ENCODE measurements around the gene TAAR9. TPM values are rescaled to one million over a fixed set of nuclear protein-coding genes. Genes with fewer than 3 reads are reported as not detected.
A peak's percentile ranks its signal among the peaks of the same experiment; 100 is the strongest.
"Not testable (repeated sequence)": the region's sequence is repeated elsewhere in the genome, so short reads cannot be mapped to it uniquely, and the experiment has no call there.

TAAR9 gene
- total RNA-seq, 1 donor from 2014 or later: not detected

DNA sequence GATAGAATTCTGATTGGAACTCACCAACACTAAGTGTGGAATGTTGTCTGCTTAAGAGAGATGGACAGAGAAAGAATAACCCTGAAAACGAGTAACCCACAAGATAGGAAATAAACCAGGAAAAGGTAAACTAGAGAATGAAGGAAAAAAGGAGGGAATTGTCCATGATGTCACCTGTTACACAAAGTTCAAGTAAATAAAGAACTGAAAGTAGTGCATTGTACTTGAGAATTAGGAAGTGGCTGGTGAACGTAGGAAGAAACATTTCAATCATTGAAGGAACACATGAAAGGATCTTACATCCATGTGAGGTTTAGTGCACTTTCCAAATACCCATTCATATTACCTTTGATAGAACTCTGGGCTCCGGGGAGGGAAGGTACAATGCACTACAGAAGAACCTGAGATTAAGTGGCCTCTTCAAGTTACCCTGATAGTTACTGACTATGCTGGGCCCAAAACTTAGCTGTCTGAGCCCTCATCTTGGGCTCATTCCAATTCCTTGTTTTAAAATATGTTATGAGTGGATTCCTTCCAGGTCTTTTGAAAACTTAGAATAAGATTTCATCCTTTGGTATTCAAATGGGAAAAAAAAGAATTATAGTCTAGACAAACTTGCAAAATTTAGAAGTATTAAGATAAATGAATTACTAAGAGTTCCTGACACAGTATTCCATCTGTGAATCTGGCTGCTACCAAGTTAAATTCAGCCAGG is 24.1 kb upstream of the TAAR9 start:
- H3K27me3 ChIP-seq (ENCODE audit: control insufficient read depth in 3 of 3, insufficient read depth in 3 of 3, low read length in 3 of 3): no peaks in the 10 kb centered on the region
- H3K9me3 ChIP-seq (ENCODE audit: control insufficient read depth in 3 of 3, low read length in 3 of 3): no peaks in the 10 kb centered on the region
- H3K4me3 ChIP-seq (ENCODE audit: low read length in 3 of 3): no peak overlapping the region
- H3K36me3 ChIP-seq (ENCODE audit: control insufficient read depth in 3 of 3, insufficient read depth in 3 of 3, low read length in 3 of 3): no peaks in the 10 kb centered on the region
- peaks cover 4 to 20% (median 4%) of the 10 kb centered on the region in 3 donors for H3K4me1 ChIP-seq (ENCODE audit: control insufficient read depth in 3 of 3, insufficient read depth in 3 of 3, low read length in 3 of 3)
- H3K27ac ChIP-seq (ENCODE audit: low read depth, low read length): peak overlapping the region; percentile 9
- H3K9ac ChIP-seq (ENCODE audit: low read depth in 1 of 3, low read length in 3 of 3): peak overlapping the region in 1 of 3 donors; percentile 92

DNA sequence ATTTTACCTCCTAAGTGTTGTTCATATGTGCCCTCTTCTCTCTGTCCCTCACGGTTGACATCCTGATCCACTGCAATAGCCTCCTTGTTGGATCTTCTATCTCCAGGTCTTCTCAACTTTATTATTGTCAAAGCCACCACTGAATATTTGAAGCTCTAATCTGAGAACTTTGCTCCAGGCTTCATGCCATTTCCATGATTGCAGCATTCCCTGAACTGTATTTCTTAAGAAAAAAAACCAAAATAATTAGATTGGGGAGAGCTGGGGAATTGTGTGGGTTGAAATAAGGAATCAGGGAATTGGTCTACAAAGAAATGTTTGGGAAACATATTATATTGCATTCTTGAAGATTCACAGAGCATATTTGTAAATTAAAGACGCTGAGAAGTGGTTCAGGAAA is 22.7 kb upstream of the TAAR9 start:
- Histone ChIP-seq H3K9ac (ENCODE audit: low read depth in 1 of 3, low read length in 3 of 3) (no peak overlapping the region), H3K4me1 (ENCODE audit: control insufficient read depth in 3 of 3, insufficient read depth in 3 of 3, low read length in 3 of 3) (peaks cover 4 to 20% (median 4%) of the 10 kb centered on the region in 3 donors), H3K27ac (ENCODE audit: low read depth, low read length) (peak overlapping the region; percentile 20), H3K27me3 (ENCODE audit: control insufficient read depth in 3 of 3, insufficient read depth in 3 of 3, low read length in 3 of 3) (no peaks in the 10 kb centered on the region), H3K4me3 (ENCODE audit: low read length in 3 of 3) (no peak overlapping the region), H3K9me3 (ENCODE audit: control insufficient read depth in 3 of 3, low read length in 3 of 3) (no peaks in the 10 kb centered on the region), H3K36me3 (ENCODE audit: control insufficient read depth in 3 of 3, insufficient read depth in 3 of 3, low read length in 3 of 3) (no peaks in the 10 kb centered on the region)

DNA sequence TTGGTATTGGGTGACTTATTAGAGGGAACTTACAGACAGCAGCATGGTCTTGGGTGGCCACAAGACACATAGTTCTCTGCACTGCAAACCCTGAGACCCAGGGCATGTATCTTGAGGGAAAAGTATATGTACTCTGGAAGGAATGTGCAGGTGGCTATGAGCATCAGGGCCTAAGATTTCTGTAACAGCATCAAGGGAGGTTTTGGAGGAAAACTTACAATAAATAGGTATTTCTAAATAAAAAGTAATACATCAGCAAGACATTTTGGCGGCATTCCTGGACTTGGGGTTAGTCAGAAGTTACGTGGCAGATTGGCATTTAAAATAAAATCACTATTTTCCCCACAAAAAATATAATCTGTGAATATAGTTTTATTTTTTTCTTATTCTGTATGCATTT is 17.1 kb upstream of the TAAR9 start:
- H3K36me3 ChIP-seq (ENCODE audit: control insufficient read depth in 3 of 3, insufficient read depth in 3 of 3, low read length in 3 of 3): no peaks in the 10 kb centered on the region
- H3K9me3 ChIP-seq (ENCODE audit: control insufficient read depth in 3 of 3, low read length in 3 of 3): no peaks in the 10 kb centered on the region
- no peak overlapping the region for H3K9ac ChIP-seq (ENCODE audit: low read depth in 1 of 3, low read length in 3 of 3)
- H3K27ac ChIP-seq (ENCODE audit: low read depth, low read length): no peak overlapping the region
- no peak overlapping the region for H3K4me3 ChIP-seq (ENCODE audit: low read length in 3 of 3)
- H3K27me3 ChIP-seq (ENCODE audit: control insufficient read depth in 3 of 3, insufficient read depth in 3 of 3, low read length in 3 of 3): no peaks in the 10 kb centered on the region
- no peaks in the 10 kb centered on the region for H3K4me1 ChIP-seq (ENCODE audit: control insufficient read depth in 3 of 3, insufficient read depth in 3 of 3, low read length in 3 of 3)

DNA sequence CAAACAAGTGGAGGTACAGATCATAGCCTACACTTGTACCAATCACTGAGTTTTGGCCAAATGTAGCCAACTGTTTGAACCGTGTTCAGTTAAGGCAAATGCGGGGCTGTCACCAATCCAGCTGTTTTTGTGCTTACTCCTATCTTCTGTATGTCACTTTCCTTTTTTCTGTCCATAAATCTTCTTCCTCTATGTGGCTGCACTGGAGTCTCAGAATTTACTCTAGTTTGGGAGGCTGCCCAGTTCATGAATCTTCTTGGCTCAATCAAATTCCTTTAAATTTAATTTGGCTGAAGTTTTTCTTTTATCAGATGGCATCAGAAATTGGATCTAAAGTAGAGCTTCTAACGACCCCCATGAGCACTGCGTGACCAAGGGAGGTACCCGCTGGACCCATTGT is 13.4 kb upstream of the TAAR9 start:
- Histone ChIP-seq H3K36me3 (ENCODE audit: control insufficient read depth in 3 of 3, insufficient read depth in 3 of 3, low read length in 3 of 3) (no peaks in the 10 kb centered on the region), H3K4me3 (ENCODE audit: low read length in 3 of 3) (no peak overlapping the region), H3K27me3 (ENCODE audit: control insufficient read depth in 3 of 3, insufficient read depth in 3 of 3, low read length in 3 of 3) (no peaks in the 10 kb centered on the region), H3K27ac (ENCODE audit: low read depth, low read length) (no peak overlapping the region), H3K9ac (ENCODE audit: low read depth in 1 of 3, low read length in 3 of 3) (no peak overlapping the region), H3K9me3 (ENCODE audit: control insufficient read depth in 3 of 3, low read length in 3 of 3) (no peaks in the 10 kb centered on the region), H3K4me1 (ENCODE audit: control insufficient read depth in 3 of 3, insufficient read depth in 3 of 3, low read length in 3 of 3) (no peaks in the 10 kb centered on the region)

DNA sequence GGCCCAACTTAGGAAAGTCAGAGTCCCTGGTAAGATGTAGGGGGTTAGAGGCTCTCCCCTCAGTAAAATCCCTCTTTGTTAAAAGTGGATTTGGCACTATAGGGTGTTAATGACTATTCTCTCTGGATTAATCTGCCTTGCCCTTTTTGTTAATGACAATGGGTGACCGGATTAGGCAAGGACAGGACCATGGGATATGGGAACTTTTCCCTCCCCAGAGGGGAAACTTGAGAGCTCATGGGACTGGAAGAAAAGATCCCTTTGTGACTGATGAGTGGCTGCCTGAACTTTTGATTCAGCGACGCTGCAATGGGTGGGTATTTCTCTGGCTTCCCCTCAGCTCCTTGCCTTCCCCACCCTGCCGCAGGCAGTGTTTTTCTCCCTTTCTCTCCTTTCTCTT is 12.2 kb upstream of the TAAR9 start:
- Histone ChIP-seq H3K27ac (ENCODE audit: low read depth, low read length) (no peak overlapping the region), H3K36me3 (ENCODE audit: control insufficient read depth in 3 of 3, insufficient read depth in 3 of 3, low read length in 3 of 3) (no peaks in the 10 kb centered on the region), H3K9me3 (ENCODE audit: control insufficient read depth in 3 of 3, low read length in 3 of 3) (no peaks in the 10 kb centered on the region), H3K4me3 (ENCODE audit: low read length in 3 of 3) (no peak overlapping the region), H3K9ac (ENCODE audit: low read depth in 1 of 3, low read length in 3 of 3) (no peak overlapping the region), H3K4me1 (ENCODE audit: control insufficient read depth in 3 of 3, insufficient read depth in 3 of 3, low read length in 3 of 3) (no peaks in the 10 kb centered on the region), H3K27me3 (ENCODE audit: control insufficient read depth in 3 of 3, insufficient read depth in 3 of 3, low read length in 3 of 3) (no peaks in the 10 kb centered on the region)

DNA sequence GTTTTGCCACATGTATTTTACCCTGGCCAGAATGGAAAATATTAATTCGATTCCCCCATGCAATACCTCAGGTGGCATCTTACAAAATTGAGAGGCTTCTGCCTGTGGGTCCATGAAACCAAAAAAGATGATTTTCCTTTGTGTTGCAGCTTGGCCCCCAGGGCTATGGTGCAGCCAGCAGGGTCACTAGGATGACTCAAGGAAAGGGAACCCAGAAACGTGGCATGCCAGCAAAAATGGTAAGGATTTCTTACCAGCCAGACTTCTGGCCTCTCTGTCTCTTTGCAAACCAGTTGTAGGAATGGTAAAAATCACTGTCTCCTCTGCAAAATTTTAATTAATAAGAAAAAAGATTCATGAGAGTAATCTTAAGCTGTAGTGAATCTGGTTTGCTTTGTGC is 11.6 kb upstream of the TAAR9 start:
- no peak overlapping the region for H3K4me3 ChIP-seq (ENCODE audit: low read length in 3 of 3)

DNA sequence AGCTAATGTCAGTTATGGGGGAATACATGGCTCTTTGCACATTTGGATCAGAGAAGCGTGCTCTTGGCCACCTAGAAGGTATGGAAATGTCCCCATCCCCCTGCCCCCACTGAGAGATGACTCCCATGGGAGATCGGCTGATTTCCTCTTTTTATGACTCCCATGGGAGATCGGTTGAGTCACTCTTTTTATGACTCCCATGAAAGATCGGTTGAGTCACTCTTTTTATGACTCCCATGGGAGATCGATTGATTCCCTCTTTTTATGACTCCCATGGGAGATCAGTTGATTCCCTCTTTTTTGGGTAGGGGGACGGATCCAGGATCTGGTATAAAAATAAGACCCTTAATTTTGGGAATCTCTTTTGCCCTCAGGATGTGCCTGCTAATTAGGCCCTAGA is 10.3 kb upstream of the TAAR9 start:
- no peaks in the 10 kb centered on the region for H3K9me3 ChIP-seq (ENCODE audit: control insufficient read depth in 3 of 3, low read length in 3 of 3)

More for the DNA sequence above, 11.6 kb upstream of the TAAR9 start:
- no peak overlapping the region for H3K27ac ChIP-seq (ENCODE audit: low read depth, low read length)
- no peaks in the 10 kb centered on the region for H3K4me1 ChIP-seq (ENCODE audit: control insufficient read depth in 3 of 3, insufficient read depth in 3 of 3, low read length in 3 of 3)
- H3K36me3 ChIP-seq (ENCODE audit: control insufficient read depth in 3 of 3, insufficient read depth in 3 of 3, low read length in 3 of 3): no peaks in the 10 kb centered on the region
- H3K9me3 ChIP-seq (ENCODE audit: control insufficient read depth in 3 of 3, low read length in 3 of 3): no peaks in the 10 kb centered on the region
- H3K27me3 ChIP-seq (ENCODE audit: control insufficient read depth in 3 of 3, insufficient read depth in 3 of 3, low read length in 3 of 3): no peaks in the 10 kb centered on the region
- no peak overlapping the region for H3K9ac ChIP-seq (ENCODE audit: low read depth in 1 of 3, low read length in 3 of 3)

DNA sequence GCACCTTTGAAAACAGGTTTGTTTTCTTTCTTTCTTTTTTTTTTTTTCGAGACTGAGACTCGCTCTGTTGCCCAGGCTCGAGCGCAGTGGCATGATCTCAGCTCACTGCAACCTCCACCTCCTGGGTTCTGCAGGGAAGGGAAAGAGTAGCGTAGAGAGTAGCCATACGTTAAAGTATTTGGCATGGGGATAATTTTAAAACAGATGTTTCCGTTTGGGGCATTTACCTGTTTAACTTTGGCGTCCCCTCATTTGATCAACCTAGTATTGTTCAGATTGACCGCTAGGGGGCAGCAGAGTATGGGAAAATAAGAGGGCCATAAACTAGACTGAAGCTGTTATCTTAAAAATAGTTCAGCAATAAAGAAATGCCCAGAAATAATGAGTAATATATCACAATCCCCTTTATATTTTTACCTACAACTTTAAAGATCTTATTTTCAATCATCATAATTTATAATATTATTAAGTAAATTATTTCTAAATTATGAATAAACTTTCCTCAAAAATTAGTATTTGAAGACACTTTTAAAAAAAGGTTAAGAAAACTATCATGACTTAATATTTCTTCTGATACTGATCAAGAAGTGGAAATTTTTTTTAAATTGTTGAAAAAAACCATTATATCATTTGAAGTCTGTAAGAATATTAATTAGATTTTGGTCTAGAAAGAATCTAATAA is 7.6 kb upstream of the TAAR9 start:
- H3K27me3 ChIP-seq (ENCODE audit: control insufficient read depth in 3 of 3, insufficient read depth in 3 of 3, low read length in 3 of 3): no peaks in the 10 kb centered on the region
- H3K27ac ChIP-seq (ENCODE audit: low read depth, low read length): no peak overlapping the region
- peak overlapping the region in 2 of 3 donors; percentile 32 to 35 for H3K4me3 ChIP-seq (ENCODE audit: low read length in 3 of 3)
- no peaks in the 10 kb centered on the region for H3K9me3 ChIP-seq (ENCODE audit: control insufficient read depth in 3 of 3, low read length in 3 of 3)
- no peaks in the 10 kb centered on the region for H3K36me3 ChIP-seq (ENCODE audit: control insufficient read depth in 3 of 3, insufficient read depth in 3 of 3, low read length in 3 of 3)
- H3K4me1 ChIP-seq (ENCODE audit: control insufficient read depth in 3 of 3, insufficient read depth in 3 of 3, low read length in 3 of 3): no peaks in the 10 kb centered on the region
- H3K9ac ChIP-seq (ENCODE audit: low read depth in 1 of 3, low read length in 3 of 3): peak overlapping the region in 1 of 3 donors; percentile 23

More for the DNA sequence above, 10.3 kb upstream of the TAAR9 start:
- H3K36me3 ChIP-seq (ENCODE audit: control insufficient read depth in 3 of 3, insufficient read depth in 3 of 3, low read length in 3 of 3): no peaks in the 10 kb centered on the region
- no peak overlapping the region for H3K27ac ChIP-seq (ENCODE audit: low read depth, low read length)
- no peaks in the 10 kb centered on the region for H3K4me1 ChIP-seq (ENCODE audit: control insufficient read depth in 3 of 3, insufficient read depth in 3 of 3, low read length in 3 of 3)
- H3K9ac ChIP-seq (ENCODE audit: low read depth in 1 of 3, low read length in 3 of 3): no peak overlapping the region
- H3K4me3 ChIP-seq (ENCODE audit: low read length in 3 of 3): no peak overlapping the region
- no peaks in the 10 kb centered on the region for H3K27me3 ChIP-seq (ENCODE audit: control insufficient read depth in 3 of 3, insufficient read depth in 3 of 3, low read length in 3 of 3)

DNA sequence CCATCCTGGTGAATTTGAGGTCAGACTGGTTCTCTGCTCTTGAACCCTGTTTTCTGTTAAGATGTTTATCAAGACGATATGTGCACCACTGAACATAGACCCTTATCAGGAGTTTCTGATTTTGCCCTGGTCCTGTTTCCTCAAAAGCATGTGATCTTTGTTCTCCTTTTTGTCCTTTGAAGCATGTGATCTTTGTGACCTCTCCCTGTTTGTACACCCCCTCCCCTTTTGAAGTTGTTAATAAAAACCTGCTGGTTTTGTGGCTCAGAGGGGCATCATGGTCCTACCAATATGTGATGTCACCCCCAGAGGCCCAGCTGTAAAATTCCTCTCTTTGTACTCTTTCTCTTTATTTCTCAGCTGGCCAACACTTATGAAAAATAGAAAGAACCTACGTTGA is 3.5 kb upstream of the TAAR9 start:
- H3K4me3 ChIP-seq (ENCODE audit: low read length in 3 of 3); H3K4me1 ChIP-seq (ENCODE audit: control insufficient read depth in 3 of 3, insufficient read depth in 3 of 3, low read length in 3 of 3); H3K36me3 ChIP-seq (ENCODE audit: control insufficient read depth in 3 of 3, insufficient read depth in 3 of 3, low read length in 3 of 3); H3K9me3 ChIP-seq (ENCODE audit: control insufficient read depth in 3 of 3, low read length in 3 of 3); H3K9ac ChIP-seq (ENCODE audit: low read depth in 1 of 3, low read length in 3 of 3); H3K27me3 ChIP-seq (ENCODE audit: control insufficient read depth in 3 of 3, insufficient read depth in 3 of 3, low read length in 3 of 3); H3K27ac ChIP-seq (ENCODE audit: low read depth, low read length): not testable (repeated sequence)

DNA sequence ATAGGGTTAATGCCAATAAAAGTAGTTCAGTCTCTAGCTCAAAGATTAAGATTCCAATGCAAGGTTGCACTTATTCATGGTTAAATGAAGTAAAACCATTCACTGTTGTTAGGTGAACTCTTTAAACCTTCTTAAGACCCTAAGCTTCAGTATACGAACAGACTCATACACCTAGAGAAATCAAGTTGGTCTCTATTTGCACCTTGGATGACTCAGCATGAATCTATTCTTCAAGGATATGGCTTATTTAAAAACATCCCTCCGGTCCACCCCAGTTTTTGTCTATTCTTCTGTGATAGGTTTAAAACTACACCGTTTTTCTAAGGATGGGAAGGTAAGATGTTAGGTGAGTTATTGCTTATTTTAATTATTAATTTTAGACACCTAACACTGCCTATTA is 932 bp upstream of the TAAR9 start:
- Histone ChIP-seq H3K9me3 (ENCODE audit: control insufficient read depth in 3 of 3, low read length in 3 of 3) (no peaks in the 10 kb centered on the region), H3K4me3 (ENCODE audit: low read length in 3 of 3) (no peak overlapping the region), H3K36me3 (ENCODE audit: control insufficient read depth in 3 of 3, insufficient read depth in 3 of 3, low read length in 3 of 3) (no peaks in the 10 kb centered on the region), H3K4me1 (ENCODE audit: control insufficient read depth in 3 of 3, insufficient read depth in 3 of 3, low read length in 3 of 3) (no peaks in the 10 kb centered on the region), H3K27ac (ENCODE audit: low read depth, low read length) (no peak overlapping the region), H3K27me3 (ENCODE audit: control insufficient read depth in 3 of 3, insufficient read depth in 3 of 3, low read length in 3 of 3) (peaks cover 0 to 3% (median 3%) of the 10 kb centered on the region in 3 donors), H3K9ac (ENCODE audit: low read depth in 1 of 3, low read length in 3 of 3) (no peak overlapping the region)

All from skeletal muscle tissue (tissue), 4 donors.